Cardiac fibroblast (primary cell): ENCODE measurements around the gene SLC7A10.

ENCODE experiments used
- DNase-seq, 2 donors: peaks; one replicate each; pipeline versions ENCODE4 v3.0.0 to v3.0.0-alpha.2; 2010; ENCODE audit warnings: low read depth in 2 of 2
- H3K4me3 ChIP-seq, 2 donors: replicated peaks in 1 of 2; 1 replicate in 1 of 2; 2 replicates in 1 of 2; pipeline ENCODE4 v1.5.1; 2011; ENCODE audit warnings: low read depth in 2 of 2, low read length in 2 of 2, mild to moderate bottlenecking in 2 of 2, moderate library complexity in 1 of 2
- CTCF ChIP-seq: IDR thresholded peaks from one replicate; pipeline ENCODE4 v1.5.1; 2011; ENCODE audit warnings: low read depth, mild to moderate bottlenecking, low read length, inconsistent platforms

The SLC7A10 gene

GRCh38 chr19:33206261-33207039 lies 19.2 kb downstream of the SLC7A10 start:
- H3K4me3 ChIP-seq = no peak overlapping the region
- TF ChIP-seq CTCF = no peak
- no peak for DNase-seq

DNA sequence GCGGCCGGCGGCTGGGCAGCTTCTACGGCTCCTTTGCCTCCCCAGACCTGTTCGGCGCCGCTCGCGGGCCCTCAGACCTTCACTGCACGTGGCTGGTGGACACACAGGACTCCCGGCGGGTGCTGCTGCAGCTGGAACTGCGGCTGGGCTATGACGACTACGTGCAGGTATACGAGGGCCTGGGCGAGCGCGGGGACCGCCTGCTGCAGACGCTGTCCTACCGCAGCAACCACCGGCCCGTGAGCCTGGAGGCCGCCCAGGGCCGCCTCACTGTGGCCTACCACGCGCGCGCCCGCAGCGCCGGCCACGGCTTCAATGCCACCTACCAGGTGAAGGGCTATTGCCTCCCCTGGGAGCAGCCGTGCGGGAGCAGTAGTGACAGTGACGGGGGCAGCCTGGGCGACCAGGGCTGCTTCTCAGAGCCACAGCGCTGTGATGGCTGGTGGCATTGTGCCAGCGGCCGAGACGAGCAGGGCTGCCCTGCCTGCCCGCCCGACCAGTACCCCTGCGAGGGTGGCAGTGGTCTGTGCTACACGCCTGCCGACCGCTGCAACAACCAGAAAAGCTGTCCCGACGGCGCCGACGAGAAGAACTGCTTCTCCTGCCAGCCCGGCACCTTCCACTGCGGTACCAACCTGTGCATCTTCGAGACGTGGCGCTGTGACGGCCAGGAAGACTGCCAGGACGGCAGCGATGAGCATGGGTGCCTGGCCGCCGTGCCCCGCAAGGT lies 20.0 kb downstream of the SLC7A10 start:
- no peak for TF ChIP-seq CTCF
- no peak overlapping the region for H3K4me3 ChIP-seq
- DNase-seq = no peak

DNA sequence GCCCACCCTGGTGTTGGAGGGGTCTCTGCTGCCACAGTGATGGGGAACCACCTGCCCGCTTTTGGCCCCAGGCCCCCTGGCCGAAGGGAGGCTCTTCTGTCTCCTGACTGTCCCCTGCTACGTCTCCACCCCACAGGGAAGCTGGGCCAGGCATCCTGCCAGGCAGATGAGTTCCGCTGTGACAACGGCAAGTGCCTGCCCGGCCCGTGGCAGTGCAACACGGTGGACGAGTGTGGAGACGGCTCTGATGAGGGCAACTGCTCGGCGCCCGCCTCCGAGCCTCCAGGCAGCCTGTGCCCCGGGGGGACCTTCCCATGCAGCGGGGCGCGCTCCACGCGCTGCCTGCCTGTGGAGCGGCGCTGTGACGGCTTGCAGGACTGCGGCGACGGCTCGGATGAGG lies 20.5 kb downstream of the SLC7A10 start:
- no peak for TF ChIP-seq CTCF

DNA sequence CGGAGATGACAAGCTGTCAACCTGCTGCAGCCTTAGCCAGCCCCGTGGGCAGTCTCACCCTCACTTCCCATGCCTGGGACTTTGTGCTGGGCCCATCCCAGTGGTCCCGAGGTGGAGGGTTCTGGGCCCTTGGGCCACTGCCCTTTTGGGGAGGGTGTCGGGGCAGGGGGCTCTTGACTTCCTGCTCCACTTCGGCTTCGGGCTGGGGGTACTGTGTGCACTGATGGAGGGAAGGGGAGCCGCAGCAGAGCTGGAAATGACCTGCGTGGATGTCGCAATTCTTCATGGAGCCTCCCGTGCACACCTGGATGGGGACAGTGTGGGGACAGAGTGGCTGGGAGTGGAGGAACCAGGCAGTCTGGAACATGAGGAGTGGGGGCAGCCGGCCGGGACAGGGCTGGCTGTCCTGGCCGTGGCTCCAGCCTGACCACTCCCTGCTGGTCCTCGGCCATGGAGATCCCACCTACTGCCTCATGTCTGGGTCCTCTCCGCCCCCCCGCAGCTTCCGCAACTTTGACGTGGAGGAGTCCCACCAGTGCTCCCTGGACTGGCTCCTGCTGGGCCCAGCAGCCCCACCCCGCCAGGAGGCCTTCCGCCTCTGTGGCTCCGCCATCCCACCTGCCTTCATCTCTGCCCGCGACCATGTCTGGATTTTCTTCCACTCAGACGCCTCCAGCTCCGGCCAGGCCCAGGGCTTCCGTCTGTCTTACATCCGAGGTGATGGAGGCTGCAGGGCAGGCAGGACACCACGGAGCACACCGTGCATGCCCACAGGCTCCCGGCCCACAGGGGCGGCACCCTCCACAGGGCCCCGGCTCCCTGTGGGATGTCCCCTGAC lies 21.3 kb downstream of the SLC7A10 start:
- no peak overlapping the region for H3K4me3 ChIP-seq
- no peak for TF ChIP-seq CTCF
- DNase-seq = no peak

More for the DNA sequence above, 20.5 kb downstream of the SLC7A10 start:
- DNase-seq = no peak
- no peak overlapping the region for H3K4me3 ChIP-seq

DNA sequence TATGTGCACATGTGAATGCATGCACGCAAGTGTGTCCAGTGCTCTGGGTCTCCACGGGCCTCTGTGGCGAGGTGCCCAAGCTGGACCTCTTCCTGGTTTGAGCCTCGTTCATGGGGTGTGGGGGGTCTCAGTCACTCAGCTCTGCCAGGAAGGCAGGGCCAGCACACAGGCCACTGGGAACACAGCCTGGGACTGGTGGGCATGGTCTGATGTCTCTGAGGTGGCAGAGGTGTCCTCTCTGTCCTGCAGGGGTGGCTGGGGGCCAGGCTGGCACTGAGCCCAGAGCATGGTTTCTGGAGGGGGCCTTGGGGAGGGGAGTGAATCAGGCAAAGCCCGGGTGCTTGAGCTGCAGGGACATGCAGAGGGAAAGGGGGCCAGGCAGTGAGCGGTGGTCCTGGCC lies 22.1 kb downstream of the SLC7A10 start:
- no peak for TF ChIP-seq CTCF
- no peak for DNase-seq
- no peak overlapping the region for H3K4me3 ChIP-seq

GRCh38 chr19:33202546-33203507 lies 22.8 kb downstream of the SLC7A10 start:
- H3K4me3 ChIP-seq = no peak overlapping the region
- TF ChIP-seq CTCF = no peak
- no peak for DNase-seq
